Activated CD8-positive, alpha-beta memory T cell treated with anti-CD3 and anti-CD28 coated beads, Interleukin-2, amount 10 ng/mL, durations not matched to agents 7 days and 5 days (primary cell): ENCODE data around the gene KCNK7. TPM values are rescaled to one million over a fixed set of nuclear protein-coding genes. Genes with fewer than 3 reads are reported as not detected.
"Not testable (repeated sequence)": the region's sequence is repeated elsewhere in the genome, so short reads cannot be mapped to it uniquely, and the experiment has no call there.

Experiments used
- ATAC-seq: fragments of 150-1000 bp; cut with Tn5 transposase; one replicate; pipeline ENCODE4 v1.10.0; 2021; ENCODE audit warnings: moderate library complexity
- CTCF ChIA-PET: fragments of 350-600 bp; sonication (Branson Sonifier 250); formaldehyde crosslinking; loops from one replicate; lab custom pipeline; 2021; ENCODE audit warnings: antibody characterized with exemption; lab: Charles Lee
- DNase-seq: peaks from one replicate; pipeline ENCODE4 v3.0.0-alpha.2; 2020
- H3K27ac Mint-ChIP-seq: one replicate; pipeline ENCODE4 v1.8.0; 2021; ENCODE audit warnings: mild to moderate bottlenecking, mixed read lengths
- H3K27me3 Mint-ChIP-seq: one replicate; pipeline ENCODE4 v1.8.0; 2021; ENCODE audit warnings: mixed read lengths
- H3K36me3 Mint-ChIP-seq: one replicate; pipeline ENCODE4 v1.8.0; 2021; ENCODE audit warnings: mild to moderate bottlenecking, mixed read lengths
- H3K4me1 Mint-ChIP-seq: one replicate; pipeline ENCODE4 v1.8.0; 2021; ENCODE audit warnings: mixed read lengths
- H3K4me3 Mint-ChIP-seq: one replicate; pipeline ENCODE4 v1.8.0; 2021; ENCODE audit warnings: mild to moderate bottlenecking, moderate library complexity, mixed read lengths
- H3K9me3 Mint-ChIP-seq: one replicate; pipeline ENCODE4 v1.8.0; 2022; ENCODE audit warnings: low read depth, mixed read lengths
- total RNA-seq, 2 experiments: library from RNA; stranded (reverse); gene quantifications; one replicate each; pipeline ENCODE4 v1.2.3, GENCODE V29; 2021

The KCNK7 gene
- 1 to 10 TPM in 1 of 2 experiments, under 1 TPM in 1; 0.80 to 1.1 TPM for total RNA-seq

GRCh38 chr11:65595543-65596281, at the start of gene KCNK7:
TSS of gene KCNK7 (minus strand) at chr11:65595800. CDS start at chr11:65595772, 28 bp downstream.
- Mint-ChIP-seq H3K4me1 (peaks cover 16% of the 10 kb centered on the region), H3K36me3 (peaks cover 5% of the 10 kb centered on the region), H3K27me3 (no peaks in the 10 kb centered on the region), H3K27ac (peak within 1 kb of the TSS; percentile 77), H3K4me3 (no peak within 1 kb of the TSS), H3K9me3 (no peaks in the 10 kb centered on the region)
- CTCF ChIA-PET, result interaction anchor here (0.8 to 12.7 kb wide), 9 partner anchors 11 to 70 kb away, joined by 3 to 209 read pairs (median 11); partner anchors contain the start of genes EHBP1L1, FAM89B, SCYL1 and SIPA1
- ATAC-seq (peak; percentile 16), DNase-seq (no peak)

GRCh38 chr11:65644837-65645236, 49.2 kb upstream of the KCNK7 start:
- Mint-ChIP-seq H3K27ac (no peak overlapping the region), H3K9me3 (no peaks in the 10 kb centered on the region), H3K27me3 (no peaks in the 10 kb centered on the region), H3K36me3 (peaks cover 27% of the 10 kb centered on the region), H3K4me3 (no peak overlapping the region), H3K4me1 (peaks cover 28% of the 10 kb centered on the region)
- no peak for DNase-seq
- no peak for ATAC-seq
- CTCF ChIA-PET, result interaction anchor here (8.2 kb wide), 1 partner anchor 8 kb away, joined by 35 read pairs; no protein-coding TSS in a partner anchor

GRCh38 chr11:65643971-65644370, 48.4 kb upstream of the KCNK7 start:
- no peak overlapping the region for H3K27ac Mint-ChIP-seq
- H3K9me3 Mint-ChIP-seq, result no peaks in the 10 kb centered on the region
- ATAC-seq, result no peak
- H3K36me3 Mint-ChIP-seq, result peaks cover 32% of the 10 kb centered on the region
- H3K4me1 Mint-ChIP-seq, result peaks cover 35% of the 10 kb centered on the region
- H3K4me3 Mint-ChIP-seq, result no peak overlapping the region
- DNase-seq, result no peak
- CTCF ChIA-PET, result interaction anchor here (1.2 to 8.2 kb wide), 2 partner anchors 9 to 27 kb away, joined by 4 to 35 read pairs; no protein-coding TSS in a partner anchor
- no peaks in the 10 kb centered on the region for H3K27me3 Mint-ChIP-seq

- H3K27me3 Mint-ChIP-seq, result no peaks in the 10 kb centered on the region
- H3K4me1 Mint-ChIP-seq, result peaks cover 43% of the 10 kb centered on the region
- H3K36me3 Mint-ChIP-seq, result peaks cover 33% of the 10 kb centered on the region
- H3K9me3 Mint-ChIP-seq, result no peaks in the 10 kb centered on the region
- no peak for DNase-seq
- peak overlapping the region; percentile 81 for H3K27ac Mint-ChIP-seq
- H3K4me3 Mint-ChIP-seq, result peak overlapping the region; percentile 81
- ATAC-seq, result no peak
- CTCF ChIA-PET, result interaction anchor here (0.5 to 8.2 kb wide), 3 partner anchors 10 to 201 kb away, joined by 4 to 35 read pairs (median 4); no protein-coding TSS in a partner anchor
Measured at GRCh38 chr11:65642014-65642671, 46.5 kb upstream of the KCNK7 start.

- CTCF ChIA-PET, result interaction anchor here (0.5 to 8.2 kb wide), 5 partner anchors 11 to 347 kb away, joined by 3 to 35 read pairs (median 4); no protein-coding TSS in a partner anchor
- Mint-ChIP-seq H3K27ac (peak overlapping the region; percentile 81), H3K36me3 (peaks cover 36% of the 10 kb centered on the region), H3K9me3 (no peaks in the 10 kb centered on the region), H3K4me1 (peaks cover 46% of the 10 kb centered on the region), H3K4me3 (peak overlapping the region; percentile 81), H3K27me3 (no peaks in the 10 kb centered on the region)
- no peak for DNase-seq
- no peak for ATAC-seq
Measured at GRCh38 chr11:65641297-65642013, 45.9 kb upstream of the KCNK7 start.

GRCh38 chr11:65640483-65641296, 45.1 kb upstream of the KCNK7 start:
- Mint-ChIP-seq H3K27me3 (no peaks in the 10 kb centered on the region), H3K4me1 (peaks cover 46% of the 10 kb centered on the region), H3K9me3 (no peaks in the 10 kb centered on the region), H3K4me3 (peak overlapping the region; percentile 81), H3K36me3 (peaks cover 32% of the 10 kb centered on the region), H3K27ac (peak overlapping the region; percentile 95)
- CTCF ChIA-PET, result interaction anchor here (0.6 to 8.2 kb wide), 6 partner anchors 8 to 348 kb away, joined by 3 to 35 read pairs (median 4); no protein-coding TSS in a partner anchor
- DNase-seq (peak; percentile 77), ATAC-seq (peak; percentile 10)

GRCh38 chr11:65639623-65640482, 44.3 kb upstream of the KCNK7 start:
- no peaks in the 10 kb centered on the region for H3K9me3 Mint-ChIP-seq
- no peaks in the 10 kb centered on the region for H3K27me3 Mint-ChIP-seq
- CTCF ChIA-PET, result interaction anchor here (0.9 to 8.2 kb wide), 13 partner anchors 9 to 250 kb away, joined by 3 to 35 read pairs (median 6); partner anchors contain the start of genes CCDC85B, FAM89B, KAT5 and MAP3K11
- H3K4me3 Mint-ChIP-seq, result peak overlapping the region; percentile 81
- peaks cover 50% of the 10 kb centered on the region for H3K4me1 Mint-ChIP-seq
- H3K36me3 Mint-ChIP-seq, result peaks cover 33% of the 10 kb centered on the region
- DNase-seq (peak; percentile 88), ATAC-seq (peak; percentile 34)
- H3K27ac Mint-ChIP-seq, result peak overlapping the region; percentile 95

GRCh38 chr11:65639228-65639597, 43.6 kb upstream of the KCNK7 start:
- not testable (repeated sequence) for H3K27me3 Mint-ChIP-seq, H3K9me3 Mint-ChIP-seq, ATAC-seq, DNase-seq
- peak overlapping the region; percentile 95 for H3K27ac Mint-ChIP-seq
- CTCF ChIA-PET, result interaction anchor here (0.9 to 8.2 kb wide), 14 partner anchors 13 to 251 kb away, joined by 3 to 35 read pairs (median 6); partner anchors contain the start of genes CCDC85B, FAM89B, KAT5 and KCNK7
- H3K4me3 Mint-ChIP-seq, result peak overlapping the region; percentile 81
- peaks cover 56% of the 10 kb centered on the region for H3K4me1 Mint-ChIP-seq
- H3K36me3 Mint-ChIP-seq, result peaks cover 33% of the 10 kb centered on the region

GRCh38 chr11:65637794-65638419, 42.3 kb upstream of the KCNK7 start, which contains the start of gene SIPA1:
TSS of gene SIPA1 (plus strand) at chr11:65638101. CDS start at chr11:65640922, 2,821 bp downstream.
- peak within 1 kb of the TSS; percentile 81 for H3K4me3 Mint-ChIP-seq
- H3K9me3 Mint-ChIP-seq, result no peaks in the 10 kb centered on the region
- ATAC-seq (peak; percentile 64), DNase-seq (peak; percentile 76)
- H3K36me3 Mint-ChIP-seq, result peaks cover 30% of the 10 kb centered on the region
- CTCF ChIA-PET, result interaction anchor here (0.6 to 8.2 kb wide), 23 partner anchors 12 to 1765 kb away, joined by 3 to 35 read pairs (median 4); partner anchors contain the start of genes CCDC85B, FAM89B, KAT5 and KCNK7
- peaks cover 59% of the 10 kb centered on the region for H3K4me1 Mint-ChIP-seq
- peak within 1 kb of the TSS; percentile 95 for H3K27ac Mint-ChIP-seq
- H3K27me3 Mint-ChIP-seq, result no peaks in the 10 kb centered on the region

GRCh38 chr11:65637032-65637557, 41.5 kb upstream of the KCNK7 start:
- ATAC-seq, result no peak
- peak overlapping the region; percentile 70 for H3K27ac Mint-ChIP-seq
- CTCF ChIA-PET, result interaction anchor here (0.6 to 8.2 kb wide), 14 partner anchors 11 to 1766 kb away, joined by 3 to 35 read pairs (median 4); partner anchors contain the start of genes FAM89B, KCNK7 and MUS81
- peaks cover 59% of the 10 kb centered on the region for H3K4me1 Mint-ChIP-seq
- no peaks in the 10 kb centered on the region for H3K27me3 Mint-ChIP-seq
- no peaks in the 10 kb centered on the region for H3K9me3 Mint-ChIP-seq
- DNase-seq, result no peak
- peaks cover 30% of the 10 kb centered on the region for H3K36me3 Mint-ChIP-seq
- H3K4me3 Mint-ChIP-seq, result peak overlapping the region; percentile 81
